ENCODE measurements around the gene TTC12. TPM values are rescaled to one million over a fixed set of nuclear protein-coding genes. Genes with fewer than 3 reads are reported as not detected.

TTC12 gene
- total RNA-seq, 1 experiment from 2014 or later: 7.6 TPM

DNA sequence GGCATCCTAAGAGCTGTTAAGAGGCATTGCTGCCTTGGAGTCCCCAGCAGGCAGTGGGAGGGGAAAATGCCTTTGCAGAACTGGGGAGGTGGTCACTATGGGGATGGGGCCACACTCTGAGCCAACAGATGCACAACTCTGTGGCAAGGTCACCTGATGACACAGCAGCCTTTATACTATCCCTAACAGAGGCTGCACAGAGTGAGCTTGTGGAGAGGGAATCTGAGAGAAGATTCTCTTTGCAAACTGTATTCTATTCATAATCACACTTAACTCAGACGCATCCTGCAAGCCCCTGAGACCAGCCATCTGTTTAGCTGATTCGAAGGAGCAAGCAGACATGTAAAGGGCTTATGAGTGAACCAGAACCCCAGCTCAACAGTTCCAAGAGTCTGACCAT, 49.0 kb upstream of the TTC12 start:
- H3K27me3 Mint-ChIP-seq (ENCODE audit: low read depth): no peaks in the 10 kb centered on the region; the same call in 1 of the 2 replicates
- H3K9me3 Mint-ChIP-seq: no peaks in the 10 kb centered on the region
- H3K4me3 Mint-ChIP-seq: no peak overlapping the region
- DNase-seq (ENCODE audit: low spot score) (no peak), ATAC-seq (no peak)
- peaks cover 2% of the 10 kb centered on the region; the same call in 1 of the 2 replicates for H3K4me1 Mint-ChIP-seq
- no peaks in the 10 kb centered on the region for H3K36me3 Mint-ChIP-seq
- H3K27ac Mint-ChIP-seq: no peak overlapping the region
- ChIA-PET POLR2A (no interaction called here), CTCF (interaction anchor here (1.0 kb wide), 1 partner anchor 467 kb away, joined by 3 read pairs; no protein-coding TSS in a partner anchor)
- TF ChIP-seq ZNF121 (CRISPR knock-in tag; IDR thresholded peaks at IDR 0.05) (no peak), ATF1 (CRISPR knock-in tag; IDR thresholded peaks at IDR 0.05) (no peak), JUN (CRISPR knock-in tag; IDR thresholded peaks at IDR 0.05) (no peak), NFYB (CRISPR knock-in tag; conservative IDR thresholded peaks at IDR 0.05; ENCODE audit: low read depth) (no peak), CBFB (CRISPR knock-in tag; IDR thresholded peaks at IDR 0.05; ENCODE audit: low read depth) (no peak)
- TF ChIP-seq, protein P1, sequence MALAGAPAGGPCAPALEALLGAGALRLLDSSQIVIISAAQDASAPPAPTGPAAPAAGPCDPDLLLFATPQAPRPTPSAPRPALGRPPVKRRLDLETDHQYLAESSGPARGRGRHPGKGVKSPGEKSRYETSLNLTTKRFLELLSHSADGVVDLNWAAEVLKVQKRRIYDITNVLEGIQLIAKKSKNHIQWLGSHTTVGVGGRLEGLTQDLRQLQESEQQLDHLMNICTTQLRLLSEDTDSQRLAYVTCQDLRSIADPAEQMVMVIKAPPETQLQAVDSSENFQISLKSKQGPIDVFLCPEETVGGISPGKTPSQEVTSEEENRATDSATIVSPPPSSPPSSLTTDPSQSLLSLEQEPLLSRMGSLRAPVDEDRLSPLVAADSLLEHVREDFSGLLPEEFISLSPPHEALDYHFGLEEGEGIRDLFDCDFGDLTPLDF (CRISPR knock-in tag; IDR thresholded peaks at IDR 0.05): no peak
- TF ChIP-seq, protein P2, sequence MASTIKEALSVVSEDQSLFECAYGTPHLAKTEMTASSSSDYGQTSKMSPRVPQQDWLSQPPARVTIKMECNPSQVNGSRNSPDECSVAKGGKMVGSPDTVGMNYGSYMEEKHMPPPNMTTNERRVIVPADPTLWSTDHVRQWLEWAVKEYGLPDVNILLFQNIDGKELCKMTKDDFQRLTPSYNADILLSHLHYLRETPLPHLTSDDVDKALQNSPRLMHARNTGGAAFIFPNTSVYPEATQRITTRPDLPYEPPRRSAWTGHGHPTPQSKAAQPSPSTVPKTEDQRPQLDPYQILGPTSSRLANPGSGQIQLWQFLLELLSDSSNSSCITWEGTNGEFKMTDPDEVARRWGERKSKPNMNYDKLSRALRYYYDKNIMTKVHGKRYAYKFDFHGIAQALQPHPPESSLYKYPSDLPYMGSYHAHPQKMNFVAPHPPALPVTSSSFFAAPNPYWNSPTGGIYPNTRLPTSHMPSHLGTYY (CRISPR knock-in tag; IDR thresholded peaks at IDR 0.05): no peak
- TF ChIP-seq, protein P3, sequence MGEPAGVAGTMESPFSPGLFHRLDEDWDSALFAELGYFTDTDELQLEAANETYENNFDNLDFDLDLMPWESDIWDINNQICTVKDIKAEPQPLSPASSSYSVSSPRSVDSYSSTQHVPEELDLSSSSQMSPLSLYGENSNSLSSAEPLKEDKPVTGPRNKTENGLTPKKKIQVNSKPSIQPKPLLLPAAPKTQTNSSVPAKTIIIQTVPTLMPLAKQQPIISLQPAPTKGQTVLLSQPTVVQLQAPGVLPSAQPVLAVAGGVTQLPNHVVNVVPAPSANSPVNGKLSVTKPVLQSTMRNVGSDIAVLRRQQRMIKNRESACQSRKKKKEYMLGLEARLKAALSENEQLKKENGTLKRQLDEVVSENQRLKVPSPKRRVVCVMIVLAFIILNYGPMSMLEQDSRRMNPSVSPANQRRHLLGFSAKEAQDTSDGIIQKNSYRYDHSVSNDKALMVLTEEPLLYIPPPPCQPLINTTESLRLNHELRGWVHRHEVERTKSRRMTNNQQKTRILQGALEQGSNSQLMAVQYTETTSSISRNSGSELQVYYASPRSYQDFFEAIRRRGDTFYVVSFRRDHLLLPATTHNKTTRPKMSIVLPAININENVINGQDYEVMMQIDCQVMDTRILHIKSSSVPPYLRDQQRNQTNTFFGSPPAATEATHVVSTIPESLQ (CRISPR knock-in tag; IDR thresholded peaks at IDR 0.05): no peak
- TF ChIP-seq, protein P4, sequence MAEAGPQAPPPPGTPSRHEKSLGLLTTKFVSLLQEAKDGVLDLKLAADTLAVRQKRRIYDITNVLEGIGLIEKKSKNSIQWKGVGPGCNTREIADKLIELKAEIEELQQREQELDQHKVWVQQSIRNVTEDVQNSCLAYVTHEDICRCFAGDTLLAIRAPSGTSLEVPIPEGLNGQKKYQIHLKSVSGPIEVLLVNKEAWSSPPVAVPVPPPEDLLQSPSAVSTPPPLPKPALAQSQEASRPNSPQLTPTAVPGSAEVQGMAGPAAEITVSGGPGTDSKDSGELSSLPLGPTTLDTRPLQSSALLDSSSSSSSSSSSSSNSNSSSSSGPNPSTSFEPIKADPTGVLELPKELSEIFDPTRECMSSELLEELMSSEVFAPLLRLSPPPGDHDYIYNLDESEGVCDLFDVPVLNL (CRISPR knock-in tag; IDR thresholded peaks at IDR 0.05; ENCODE audit: borderline replicate concordance, low read depth): no peak

DNA sequence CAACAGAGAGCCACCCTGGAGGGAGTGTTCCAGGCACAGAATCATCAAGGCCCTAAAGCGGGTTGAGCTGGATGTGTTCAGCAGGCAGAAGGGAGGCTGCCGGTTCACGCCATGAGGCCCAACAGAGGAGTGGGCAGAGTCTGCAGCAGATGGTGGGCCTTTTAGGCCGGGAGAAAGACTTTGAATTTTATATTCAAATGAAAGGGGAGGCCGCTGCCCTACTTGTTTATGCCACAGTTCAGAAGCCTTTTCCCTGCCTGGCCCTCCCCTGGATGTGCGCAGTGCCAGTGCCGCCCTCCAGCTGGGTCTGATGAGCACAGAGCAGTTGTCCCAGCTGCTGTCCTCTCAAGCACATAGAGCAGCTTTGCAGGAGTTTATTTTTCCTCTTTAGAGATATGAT, 46.9 kb upstream of the TTC12 start:
- no peaks in the 10 kb centered on the region for H3K36me3 Mint-ChIP-seq
- H3K27me3 Mint-ChIP-seq (ENCODE audit: low read depth): no peaks in the 10 kb centered on the region; the same call in 1 of the 2 replicates
- H3K9me3 Mint-ChIP-seq: no peaks in the 10 kb centered on the region
- POLR2A ChIA-PET: no interaction called here
- CTCF ChIA-PET: no interaction called here
- no peak overlapping the region for H3K27ac Mint-ChIP-seq
- no peak for TF ChIP-seq SMAD3 (CRISPR knock-in tag; IDR thresholded peaks at IDR 0.05; ENCODE audit: borderline replicate concordance)
- ATAC-seq (no peak), DNase-seq (ENCODE audit: low spot score) (no peak)
- no peak overlapping the region for H3K4me3 Mint-ChIP-seq
- peaks cover 2% of the 10 kb centered on the region; the same call in 1 of the 2 replicates for H3K4me1 Mint-ChIP-seq

DNA sequence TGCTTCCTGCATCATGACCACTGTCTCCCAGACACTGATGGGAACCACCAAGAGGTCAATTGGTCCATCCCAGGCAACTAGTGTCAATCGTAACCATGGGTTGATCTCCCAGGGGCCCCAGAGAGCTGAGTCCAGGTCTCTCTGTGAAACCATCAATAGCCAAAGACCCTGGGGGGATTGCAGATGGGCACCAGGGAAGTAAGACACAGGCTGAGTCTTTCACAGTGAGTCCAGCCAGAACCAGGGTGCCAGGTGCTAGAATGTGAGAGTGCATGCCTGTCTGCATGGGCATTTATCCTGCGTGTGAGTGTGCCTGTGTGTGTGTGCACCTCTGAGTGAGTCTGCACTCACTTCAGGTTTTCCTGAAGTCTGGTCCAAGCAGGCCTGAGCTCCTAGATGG, 45.3 kb upstream of the TTC12 start:
- POLR2A ChIA-PET: no interaction called here
- no peaks in the 10 kb centered on the region for H3K9me3 Mint-ChIP-seq
- H3K27ac Mint-ChIP-seq: no peak overlapping the region
- H3K27me3 Mint-ChIP-seq (ENCODE audit: low read depth): no peaks in the 10 kb centered on the region; the same call in 1 of the 2 replicates
- CTCF ChIA-PET: no interaction called here
- H3K36me3 Mint-ChIP-seq: no peaks in the 10 kb centered on the region
- ATAC-seq: no peak
- peaks cover 2% of the 10 kb centered on the region; the same call in 1 of the 2 replicates for H3K4me1 Mint-ChIP-seq
- DNase-seq (ENCODE audit: low spot score): no peak
- H3K4me3 Mint-ChIP-seq: no peak overlapping the region
- no peak for TF ChIP-seq NFYB (CRISPR knock-in tag; conservative IDR thresholded peaks at IDR 0.05; ENCODE audit: low read depth)
- TF ChIP-seq, protein P5, sequence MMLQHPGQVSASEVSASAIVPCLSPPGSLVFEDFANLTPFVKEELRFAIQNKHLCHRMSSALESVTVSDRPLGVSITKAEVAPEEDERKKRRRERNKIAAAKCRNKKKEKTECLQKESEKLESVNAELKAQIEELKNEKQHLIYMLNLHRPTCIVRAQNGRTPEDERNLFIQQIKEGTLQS (CRISPR knock-in tag; conservative IDR thresholded peaks at IDR 0.05): no peak
- no peak for TF ChIP-seq MXD4 (CRISPR knock-in tag; IDR thresholded peaks at IDR 0.05; ENCODE audit: borderline replicate concordance)
- no peak for TF ChIP-seq ATF1 (CRISPR knock-in tag; IDR thresholded peaks at IDR 0.05)
- TF ChIP-seq JAZF1 (CRISPR knock-in tag; IDR thresholded peaks at IDR 0.05): no peak
- TF ChIP-seq, protein P6, sequence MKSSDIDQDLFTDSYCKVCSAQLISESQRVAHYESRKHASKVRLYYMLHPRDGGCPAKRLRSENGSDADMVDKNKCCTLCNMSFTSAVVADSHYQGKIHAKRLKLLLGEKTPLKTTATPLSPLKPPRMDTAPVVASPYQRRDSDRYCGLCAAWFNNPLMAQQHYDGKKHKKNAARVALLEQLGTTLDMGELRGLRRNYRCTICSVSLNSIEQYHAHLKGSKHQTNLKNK (CRISPR knock-in tag; IDR thresholded peaks at IDR 0.05): no peak
- TF ChIP-seq, protein P7, sequence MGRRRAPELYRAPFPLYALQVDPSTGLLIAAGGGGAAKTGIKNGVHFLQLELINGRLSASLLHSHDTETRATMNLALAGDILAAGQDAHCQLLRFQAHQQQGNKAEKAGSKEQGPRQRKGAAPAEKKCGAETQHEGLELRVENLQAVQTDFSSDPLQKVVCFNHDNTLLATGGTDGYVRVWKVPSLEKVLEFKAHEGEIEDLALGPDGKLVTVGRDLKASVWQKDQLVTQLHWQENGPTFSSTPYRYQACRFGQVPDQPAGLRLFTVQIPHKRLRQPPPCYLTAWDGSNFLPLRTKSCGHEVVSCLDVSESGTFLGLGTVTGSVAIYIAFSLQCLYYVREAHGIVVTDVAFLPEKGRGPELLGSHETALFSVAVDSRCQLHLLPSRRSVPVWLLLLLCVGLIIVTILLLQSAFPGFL (CRISPR knock-in tag; IDR thresholded peaks at IDR 0.05; ENCODE audit: borderline replicate concordance): no peak
- TF ChIP-seq, protein P8, sequence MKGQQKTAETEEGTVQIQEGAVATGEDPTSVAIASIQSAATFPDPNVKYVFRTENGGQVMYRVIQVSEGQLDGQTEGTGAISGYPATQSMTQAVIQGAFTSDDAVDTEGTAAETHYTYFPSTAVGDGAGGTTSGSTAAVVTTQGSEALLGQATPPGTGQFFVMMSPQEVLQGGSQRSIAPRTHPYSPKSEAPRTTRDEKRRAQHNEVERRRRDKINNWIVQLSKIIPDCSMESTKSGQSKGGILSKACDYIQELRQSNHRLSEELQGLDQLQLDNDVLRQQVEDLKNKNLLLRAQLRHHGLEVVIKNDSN (CRISPR knock-in tag; IDR thresholded peaks at IDR 0.05): no peak
